ENCODE results near the gene KCNC2. TPM values are rescaled to one million over a fixed set of nuclear protein-coding genes. Genes with fewer than 3 reads are reported as not detected.

Gene KCNC2
- total RNA-seq, 1 experiment from 2014 or later, result not detected

GRCh38 chr12:75058228-75058627 lies 151.4 kb downstream of the KCNC2 start:
- DNase-seq, result no peak
- no peaks in the 10 kb centered on the region for H3K27me3 ChIP-seq (ENCODE audit: control insufficient read depth, insufficient read depth, low read length)
- no peaks in the 10 kb centered on the region for H3K36me3 ChIP-seq (replicated peaks; ENCODE audit: control insufficient read depth, insufficient read depth, low read length)
- no peak overlapping the region for H3K4me3 ChIP-seq (ENCODE audit: insufficient read depth, low read depth, low read length)

- DNase-seq, result no peak
- Histone ChIP-seq H3K27me3 (ENCODE audit: control insufficient read depth, insufficient read depth, low read length) (no peaks in the 10 kb centered on the region), H3K36me3 (replicated peaks; ENCODE audit: control insufficient read depth, insufficient read depth, low read length) (no peaks in the 10 kb centered on the region), H3K4me3 (ENCODE audit: insufficient read depth, low read depth, low read length) (no peak overlapping the region)
Measured at GRCh38 chr12:75048767-75049166, 160.9 kb downstream of the KCNC2 start.

- Histone ChIP-seq H3K4me3 (ENCODE audit: insufficient read depth, low read depth, low read length) (no peak overlapping the region), H3K36me3 (replicated peaks; ENCODE audit: control insufficient read depth, insufficient read depth, low read length) (no peaks in the 10 kb centered on the region), H3K27me3 (ENCODE audit: control insufficient read depth, insufficient read depth, low read length) (no peaks in the 10 kb centered on the region)
- no peak for DNase-seq
Measured at GRCh38 chr12:75047885-75048525, 161.6 kb downstream of the KCNC2 start.

DNA sequence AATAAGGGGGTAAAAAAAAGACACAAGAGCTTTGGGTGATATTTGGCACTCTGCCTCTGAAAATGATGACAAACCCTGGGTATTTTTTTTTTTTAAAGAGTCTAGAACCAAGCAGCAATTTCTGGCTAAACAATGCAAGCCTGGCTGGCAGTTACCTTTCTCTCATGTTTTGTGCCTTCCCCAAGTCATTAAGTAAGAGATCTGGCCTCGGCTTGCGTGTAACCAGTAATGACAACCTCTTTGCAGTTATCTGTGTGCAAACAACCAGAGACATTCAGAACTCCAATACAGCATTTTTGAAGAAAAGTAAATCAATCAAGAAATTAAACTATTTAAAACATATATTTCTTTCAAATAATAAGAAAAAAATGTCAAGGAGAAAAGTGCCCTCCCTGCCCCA lies 167.5 kb downstream of the KCNC2 start:
- Histone ChIP-seq H3K27me3 (ENCODE audit: control insufficient read depth, insufficient read depth, low read length) (no peaks in the 10 kb centered on the region), H3K36me3 (replicated peaks; ENCODE audit: control insufficient read depth, insufficient read depth, low read length) (no peaks in the 10 kb centered on the region), H3K4me3 (ENCODE audit: insufficient read depth, low read depth, low read length) (no peak overlapping the region)
- DNase-seq, result no peak

GRCh38 chr12:75041472-75041871 lies 168.2 kb downstream of the KCNC2 start:
- no peak overlapping the region for H3K4me3 ChIP-seq (ENCODE audit: insufficient read depth, low read depth, low read length)
- H3K36me3 ChIP-seq (replicated peaks; ENCODE audit: control insufficient read depth, insufficient read depth, low read length), result no peaks in the 10 kb centered on the region
- H3K27me3 ChIP-seq (ENCODE audit: control insufficient read depth, insufficient read depth, low read length), result no peaks in the 10 kb centered on the region
- no peak for DNase-seq

GRCh38 chr12:75020068-75020557 lies 189.5 kb downstream of the KCNC2 start:
- no peak for DNase-seq
- Histone ChIP-seq H3K4me3 (ENCODE audit: insufficient read depth, low read depth, low read length) (no peak overlapping the region), H3K27me3 (ENCODE audit: control insufficient read depth, insufficient read depth, low read length) (no peaks in the 10 kb centered on the region), H3K36me3 (replicated peaks; ENCODE audit: control insufficient read depth, insufficient read depth, low read length) (no peaks in the 10 kb centered on the region)

GRCh38 chr12:75011120-75011519 lies 198.5 kb downstream of the KCNC2 start:
- H3K4me3 ChIP-seq (ENCODE audit: insufficient read depth, low read depth, low read length), result no peak overlapping the region
- DNase-seq, result no peak

GRCh38 chr12:75007133-75007532 lies 202.5 kb downstream of the KCNC2 start:
- Histone ChIP-seq H3K27me3 (ENCODE audit: control insufficient read depth, insufficient read depth, low read length) (no peaks in the 10 kb centered on the region), H3K36me3 (replicated peaks; ENCODE audit: control insufficient read depth, insufficient read depth, low read length) (no peaks in the 10 kb centered on the region), H3K4me3 (ENCODE audit: insufficient read depth, low read depth, low read length) (no peak overlapping the region)
- DNase-seq, result no peak

More at GRCh38 chr12:75011120-75011519, 198.5 kb downstream of the KCNC2 start:
- Histone ChIP-seq H3K27me3 (ENCODE audit: control insufficient read depth, insufficient read depth, low read length) (no peaks in the 10 kb centered on the region), H3K36me3 (replicated peaks; ENCODE audit: control insufficient read depth, insufficient read depth, low read length) (no peaks in the 10 kb centered on the region)

DNA sequence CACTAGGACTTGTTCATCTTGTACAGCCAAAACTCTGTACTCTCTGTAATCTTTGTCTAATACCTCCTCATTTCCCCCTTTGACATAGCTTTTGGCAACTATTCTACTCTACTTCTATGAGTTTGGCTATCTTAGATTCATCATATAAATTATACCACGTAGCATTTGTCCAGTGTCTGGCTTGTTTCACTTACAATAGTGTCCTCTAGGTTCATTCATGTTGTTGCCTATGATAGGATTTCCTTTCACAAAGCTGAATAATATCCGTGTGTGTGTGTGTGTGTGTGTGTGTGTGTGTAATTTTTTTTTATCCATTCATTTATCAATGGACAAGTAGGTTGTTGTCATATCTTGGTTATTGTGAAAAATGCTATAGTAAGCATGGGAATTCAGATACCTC lies 209.5 kb downstream of the KCNC2 start:
- DNase-seq, result no peak
- no peaks in the 10 kb centered on the region for H3K36me3 ChIP-seq (replicated peaks; ENCODE audit: control insufficient read depth, insufficient read depth, low read length)

DNA sequence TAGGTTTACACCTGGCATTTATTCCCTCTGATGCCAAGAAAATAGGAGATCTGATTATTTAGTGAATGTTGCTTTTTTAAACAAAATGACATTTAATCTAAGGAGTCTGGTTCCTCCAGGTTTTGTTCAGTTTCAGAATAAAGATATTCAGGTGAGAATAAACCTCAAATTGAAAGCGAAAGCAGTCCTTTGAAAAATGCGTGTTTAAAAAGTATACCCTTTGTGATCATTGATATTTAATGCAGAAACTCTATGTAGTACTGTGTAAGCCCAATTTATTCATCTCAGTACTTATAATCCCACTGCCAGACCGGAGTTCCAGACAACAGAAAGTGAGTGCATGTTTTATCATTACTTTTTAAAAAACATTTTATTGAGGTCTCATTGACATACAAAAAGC lies 210.2 kb downstream of the KCNC2 start:
- Histone ChIP-seq H3K4me3 (ENCODE audit: insufficient read depth, low read depth, low read length) (no peak overlapping the region), H3K27me3 (ENCODE audit: control insufficient read depth, insufficient read depth, low read length) (no peaks in the 10 kb centered on the region), H3K36me3 (replicated peaks; ENCODE audit: control insufficient read depth, insufficient read depth, low read length) (no peaks in the 10 kb centered on the region)
- DNase-seq, result no peak

More for the DNA sequence above, 209.5 kb downstream of the KCNC2 start:
- Histone ChIP-seq H3K27me3 (ENCODE audit: control insufficient read depth, insufficient read depth, low read length) (no peaks in the 10 kb centered on the region), H3K4me3 (ENCODE audit: insufficient read depth, low read depth, low read length) (no peak overlapping the region)

Other genes starting within 250 kb of the KCNC2 start
- 3.2 and 5.2 TPM in 2 replicates for gene CAPS2, start 120.5 kb upstream of the KCNC2 start, total RNA-seq (2014; rRNA removed; shearing (Covaris generic))
- gene GLIPR1L1, start 124.8 kb upstream of the KCNC2 start, total RNA-seq (2014; rRNA removed; shearing (Covaris generic)), result 12.8 and 17.6 TPM in 2 replicates
- gene GLIPR1L2, start 181.2 kb upstream of the KCNC2 start, total RNA-seq (2014; rRNA removed; shearing (Covaris generic)), result not detected in 2 replicates